Stimulated activated CD8-positive, alpha-beta memory T cell treated with anti-CD3 and anti-CD28 coated beads, Interleukin-4, amount 100 ng/mL, for 4 hours (primary cell): Measurements from ENCODE around the gene CPXM2.
"Not testable (repeated sequence)": the region's sequence is repeated elsewhere in the genome, so short reads cannot be mapped to it uniquely, and the experiment has no call there.

Experiments used
- DNase-seq, 2 donors: peaks; one replicate each; pipeline ENCODE4 v3.0.0-alpha.2; 2020; ENCODE audit warnings: low read depth in 2 of 2, low spot score in 1 of 2

Gene CPXM2

GRCh38 chr10:123747426-123747825 lies 144.2 kb downstream of the CPXM2 start:
- DNase-seq: no peak

- no peak for DNase-seq
Observed at GRCh38 chr10:123746942-123747341, 144.7 kb downstream of the CPXM2 start.

- DNase-seq: no peak
Observed at GRCh38 chr10:123746520-123746919, 145.1 kb downstream of the CPXM2 start.

GRCh38 chr10:123746061-123746460 lies 145.5 kb downstream of the CPXM2 start:
- no peak for DNase-seq

GRCh38 chr10:123744224-123744536 lies 147.4 kb downstream of the CPXM2 start:
- no peak for DNase-seq

GRCh38 chr10:123743441-123744223 lies 148.0 kb downstream of the CPXM2 start:
- no peak for DNase-seq

- no peak for DNase-seq
Observed at GRCh38 chr10:123742751-123743440, 148.7 kb downstream of the CPXM2 start.

GRCh38 chr10:123741711-123742110 lies 149.9 kb downstream of the CPXM2 start:
- DNase-seq: no peak

GRCh38 chr10:123741146-123741545 lies 150.5 kb downstream of the CPXM2 start:
- DNase-seq: no peak

- not testable (repeated sequence) for DNase-seq
Observed at GRCh38 chr10:123736917-123737316, 154.7 kb downstream of the CPXM2 start.

- DNase-seq: no peak
Observed at GRCh38 chr10:123729523-123729922, 162.1 kb downstream of the CPXM2 start.

GRCh38 chr10:123726836-123727235 lies 164.8 kb downstream of the CPXM2 start:
- no peak for DNase-seq

- DNase-seq: no peak
Observed at GRCh38 chr10:123726381-123726780, 165.2 kb downstream of the CPXM2 start.

- no peak for DNase-seq
Observed at GRCh38 chr10:123724747-123725146, 166.9 kb downstream of the CPXM2 start.

- DNase-seq: no peak
Observed at GRCh38 chr10:123722351-123722750, 169.3 kb downstream of the CPXM2 start.

GRCh38 chr10:123721441-123722049 lies 170.1 kb downstream of the CPXM2 start:
- DNase-seq: no peak

- DNase-seq: no peak
Observed at GRCh38 chr10:123720536-123720935, 171.1 kb downstream of the CPXM2 start.

GRCh38 chr10:123718544-123719060 lies 173.0 kb downstream of the CPXM2 start:
- DNase-seq: no peak

- DNase-seq: no peak
Observed at GRCh38 chr10:123717336-123717735, 174.3 kb downstream of the CPXM2 start.

- DNase-seq: no peak
Observed at GRCh38 chr10:123715546-123715945, 176.1 kb downstream of the CPXM2 start.

GRCh38 chr10:123706236-123706635 lies 185.4 kb downstream of the CPXM2 start:
- no peak for DNase-seq

- no peak for DNase-seq
Observed at GRCh38 chr10:123704812-123705211, 186.8 kb downstream of the CPXM2 start.
